ENCODE data around the gene KLHDC8B.

The KLHDC8B gene

DNA sequence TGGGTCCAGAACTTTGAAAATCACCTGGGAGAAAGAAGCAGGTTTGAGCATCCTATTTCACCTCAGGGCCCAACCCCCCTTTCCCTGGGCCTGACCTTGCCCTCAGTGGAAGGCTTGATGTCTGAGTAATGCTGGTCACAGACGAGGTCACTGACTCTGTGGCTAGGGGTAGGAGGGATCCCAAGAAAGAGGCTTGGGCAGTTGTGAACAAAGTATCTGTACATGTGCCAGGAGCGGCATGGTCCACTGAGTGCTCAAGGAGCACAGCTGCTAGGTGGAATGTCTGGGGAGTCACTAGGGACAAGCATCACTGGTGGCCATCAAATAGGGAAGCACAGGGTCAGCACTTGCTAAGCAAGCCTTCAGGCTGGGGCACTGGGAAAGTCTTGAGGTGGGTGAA is 12.6 kb upstream of the KLHDC8B start:
- no peak for DNase-seq (ENCODE audit: low spot score)

DNA sequence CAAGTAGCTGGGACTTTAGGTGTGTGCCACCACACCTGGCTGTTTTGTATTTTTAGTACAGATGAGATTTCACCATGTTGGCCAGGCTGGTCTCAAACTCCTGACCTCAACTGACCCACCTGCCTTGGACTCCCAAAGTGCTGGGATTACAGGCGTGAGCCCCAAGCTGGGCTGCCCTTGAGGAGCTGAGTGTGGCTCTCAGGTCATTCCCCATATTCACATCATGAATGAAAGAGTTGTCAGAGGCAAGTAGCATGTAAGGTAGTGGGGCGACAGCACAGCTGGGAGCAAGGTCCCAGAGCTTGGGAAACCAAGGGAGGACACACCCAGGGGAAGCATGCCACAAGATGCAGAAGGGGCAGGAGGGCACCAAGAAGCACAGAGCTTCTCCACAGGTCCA is 10.2 kb upstream of the KLHDC8B start:
- DNase-seq (ENCODE audit: low spot score) = no peak

DNA sequence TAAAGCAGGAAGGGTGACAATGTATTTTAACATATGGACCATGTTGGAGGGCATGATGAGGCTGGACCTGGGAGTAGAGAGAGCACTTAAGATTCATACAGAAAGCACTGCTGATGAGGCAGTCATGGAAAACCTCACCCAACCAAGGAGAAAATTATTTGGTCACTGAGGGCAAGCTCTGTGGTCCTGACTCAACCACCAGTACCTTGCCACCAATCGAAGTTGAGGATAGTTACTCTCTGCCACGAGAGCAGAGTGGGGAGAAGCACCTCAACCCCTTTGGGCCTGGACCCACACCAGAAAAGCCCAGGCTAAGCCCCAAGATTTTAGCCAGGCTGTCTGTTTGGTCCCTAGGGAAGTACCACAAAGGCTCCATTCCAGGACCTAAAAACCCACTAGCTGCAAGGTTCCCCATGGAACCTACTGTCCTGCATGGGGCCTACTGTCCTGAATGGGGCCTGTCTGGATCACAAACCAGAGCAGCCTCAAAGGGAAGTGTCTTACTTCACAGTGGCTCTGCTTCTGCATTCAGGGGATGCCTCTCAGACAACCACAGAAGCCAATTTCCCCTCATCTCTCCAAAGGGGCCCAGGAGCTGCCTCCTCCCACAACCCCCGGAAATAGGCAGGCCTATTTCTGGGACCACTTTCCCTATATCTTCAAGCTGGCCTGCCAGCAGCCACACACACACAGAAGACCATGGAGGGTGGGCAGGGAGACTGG is 9.4 kb upstream of the KLHDC8B start:
- no peak for DNase-seq (ENCODE audit: low spot score)

- no peak for DNase-seq (ENCODE audit: low spot score)
These were observed 8.5 kb upstream of the KLHDC8B start for GRCh38 chr3:49162751-49163419.

GRCh38 chr3:49163609-49164008 is 7.8 kb upstream of the KLHDC8B start:
- no peak for DNase-seq (ENCODE audit: low spot score)

- DNase-seq (ENCODE audit: low spot score) = no peak
These were observed 6.2 kb upstream of the KLHDC8B start for GRCh38 chr3:49164983-49165720.

DNA sequence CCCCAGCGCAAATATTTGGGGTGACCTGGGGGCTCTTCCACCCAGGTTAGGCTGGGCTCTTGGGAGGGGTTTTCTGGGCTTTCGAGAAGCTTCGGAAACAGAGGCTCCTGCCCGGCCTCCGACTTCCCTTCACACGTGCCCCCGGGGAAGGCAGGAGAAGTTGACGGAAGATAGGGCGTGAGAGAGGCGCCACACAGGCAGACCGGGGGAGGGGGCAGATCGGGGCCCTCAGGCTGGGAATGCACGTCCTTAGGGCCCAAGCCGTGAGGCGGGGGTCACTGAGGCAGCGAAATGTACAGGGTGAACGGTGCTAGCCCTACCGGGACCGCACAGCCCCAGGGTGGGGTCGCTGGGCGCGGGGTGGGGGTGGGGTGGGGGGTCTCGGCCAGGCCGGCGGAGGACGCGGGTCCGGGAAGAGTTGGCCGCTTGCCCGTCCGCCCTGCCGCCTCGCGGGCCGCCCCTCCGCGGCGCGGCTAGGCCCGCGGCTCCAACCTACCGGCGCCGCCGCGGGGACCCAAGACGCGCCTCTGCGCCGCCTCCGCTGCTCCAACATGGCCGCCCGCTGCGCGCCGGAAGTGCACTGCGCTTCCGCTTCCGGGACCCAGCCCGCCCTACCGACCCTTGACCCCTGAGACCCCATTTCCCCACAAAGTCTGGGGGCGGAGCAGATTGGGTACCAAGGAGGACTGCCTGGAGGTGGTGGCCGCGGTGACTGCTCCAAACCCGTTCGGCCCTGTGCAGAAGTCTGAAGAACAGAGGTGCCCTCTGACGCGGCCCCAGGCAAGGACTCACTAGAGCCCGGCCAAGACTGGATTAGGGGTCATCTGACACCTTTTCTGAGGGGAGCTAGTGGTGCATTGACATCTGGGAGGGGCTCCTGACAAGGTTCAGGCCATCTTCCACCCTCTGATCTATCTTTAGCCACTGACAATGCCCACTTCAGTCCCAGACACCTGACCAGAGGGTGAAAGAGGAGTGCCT is 5.3 kb upstream of the KLHDC8B start, which contains the start of gene CCDC71:
Gene CCDC71 (minus strand): TSS at position 561 of the 981 bp plus-strand sequence. CDS start 2,123 bp downstream, outside the sequence.
- DNase-seq (ENCODE audit: low spot score) = peak; percentile 57

- DNase-seq (ENCODE audit: low spot score) = no peak
These were observed 4.4 kb upstream of the KLHDC8B start for GRCh38 chr3:49166752-49167556.

- DNase-seq (ENCODE audit: low spot score) = no peak
These were observed 667 bp upstream of the KLHDC8B start for GRCh38 chr3:49170744-49171118.

GRCh38 chr3:49171775-49172500 is 540 bp downstream of the KLHDC8B start:
- DNase-seq (ENCODE audit: low spot score) = no peak

DNA sequence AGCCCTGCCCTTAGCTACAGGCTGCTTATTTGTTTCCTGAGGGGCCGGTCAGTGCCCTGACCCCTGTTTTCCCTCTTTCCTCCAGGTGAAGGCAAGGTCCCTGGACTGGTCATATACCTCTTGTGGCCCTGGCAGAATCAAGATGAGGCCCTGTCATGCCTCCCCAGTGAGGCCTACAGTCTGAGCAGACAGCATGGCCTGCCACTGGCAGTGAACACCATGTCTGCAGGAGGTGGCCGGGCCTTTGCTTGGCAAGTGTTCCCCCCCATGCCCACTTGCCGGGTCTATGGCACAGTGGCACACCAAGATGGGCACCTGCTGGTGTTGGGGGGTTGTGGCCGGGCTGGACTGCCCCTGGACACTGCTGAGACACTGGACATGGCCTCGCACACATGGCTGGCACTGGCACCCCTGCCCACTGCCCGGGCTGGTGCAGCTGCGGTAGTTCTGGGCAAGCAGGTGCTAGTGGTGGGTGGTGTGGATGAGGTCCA is 1.2 kb downstream of the KLHDC8B start:
- DNase-seq (ENCODE audit: low spot score) = no peak

DNA sequence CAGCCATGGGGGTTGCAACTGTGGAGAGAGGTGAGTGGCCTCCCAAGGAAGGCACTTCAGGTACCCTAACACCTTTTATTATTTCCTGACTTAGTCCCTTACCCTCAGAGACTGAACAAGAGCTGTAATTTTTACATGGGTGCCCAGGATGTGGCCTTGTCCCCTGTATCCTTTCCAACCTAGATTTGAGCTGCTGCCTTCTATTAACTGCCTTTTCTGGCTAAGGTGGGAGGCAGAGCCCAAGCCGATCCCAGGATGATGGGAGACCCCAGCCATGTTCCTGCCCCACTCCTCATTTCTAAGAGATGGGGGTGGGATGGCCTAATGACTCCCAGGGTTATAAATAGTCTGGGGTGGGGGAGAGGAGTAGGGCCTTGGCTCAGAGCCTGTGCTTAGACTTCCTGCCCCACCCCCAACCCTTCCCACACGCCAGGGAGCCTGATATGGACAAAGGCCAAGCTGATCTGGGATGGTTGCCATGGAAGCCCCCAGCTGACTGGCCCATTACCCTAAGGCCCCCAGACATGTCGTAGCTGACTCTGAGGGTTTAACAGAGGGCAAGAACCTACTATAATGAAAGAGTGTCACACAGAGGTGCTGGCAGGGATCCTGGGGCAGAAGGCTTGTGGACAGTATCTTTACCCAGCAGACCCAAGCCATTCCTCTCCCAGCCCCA is 1.9 kb downstream of the KLHDC8B start:
- no peak for DNase-seq (ENCODE audit: low spot score)

GRCh38 chr3:49173792-49174170 is 2.4 kb downstream of the KLHDC8B start:
- no peak for DNase-seq (ENCODE audit: low spot score)

DNA sequence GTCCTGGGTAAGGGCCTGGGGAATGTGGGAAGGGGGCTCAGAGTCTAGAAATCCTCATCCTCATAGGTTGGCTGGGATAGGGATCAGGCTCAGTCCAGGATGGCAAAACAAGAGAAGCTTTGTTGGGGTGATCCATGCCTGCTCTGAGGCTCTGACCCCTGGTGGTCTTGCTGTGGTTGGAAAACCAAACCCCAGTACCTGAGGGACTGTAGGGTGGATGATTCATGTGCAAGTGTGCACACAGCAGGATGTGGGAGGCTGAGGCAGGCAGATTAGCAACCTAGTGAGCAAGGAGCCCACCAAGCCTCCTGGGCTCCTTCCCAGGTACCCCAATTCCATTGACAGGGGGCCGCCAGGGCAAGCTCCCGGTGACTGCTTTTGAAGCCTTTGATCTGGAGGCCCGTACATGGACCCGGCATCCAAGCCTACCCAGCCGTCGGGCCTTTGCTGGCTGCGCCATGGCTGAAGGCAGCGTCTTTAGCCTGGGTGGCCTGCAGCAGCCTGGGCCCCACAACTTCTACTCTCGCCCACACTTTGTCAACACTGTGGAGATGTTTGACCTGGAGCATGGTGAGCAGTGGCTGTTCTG is 3.1 kb downstream of the KLHDC8B start:
- DNase-seq (ENCODE audit: low spot score) = no peak

GRCh38 chr3:49175530-49175929 is 4.1 kb downstream of the KLHDC8B start:
- no peak for DNase-seq (ENCODE audit: low spot score)

DNA sequence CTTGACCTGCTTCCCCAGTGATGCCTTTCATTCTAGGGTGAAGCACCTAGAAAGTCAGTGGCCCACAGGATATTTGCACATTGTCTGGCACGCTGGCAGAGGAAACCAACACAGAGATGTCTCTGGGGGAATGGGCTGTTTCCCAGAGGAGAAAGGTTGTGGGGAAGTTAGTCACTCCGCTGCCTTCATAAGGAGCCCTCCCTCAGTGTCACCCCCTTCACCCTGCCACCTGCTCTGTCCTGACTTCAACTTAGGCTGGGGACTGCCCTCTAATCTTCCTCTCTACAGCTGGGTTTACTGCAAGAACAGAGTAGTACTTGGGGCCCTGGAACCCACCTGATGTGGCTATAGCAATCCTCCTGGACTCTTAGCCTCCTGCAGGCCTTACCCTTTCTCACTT is 5.7 kb downstream of the KLHDC8B start:
- no peak for DNase-seq (ENCODE audit: low spot score)

- no peak for DNase-seq (ENCODE audit: low spot score)
These were observed 8.7 kb downstream of the KLHDC8B start for GRCh38 chr3:49180116-49180515.

DNA sequence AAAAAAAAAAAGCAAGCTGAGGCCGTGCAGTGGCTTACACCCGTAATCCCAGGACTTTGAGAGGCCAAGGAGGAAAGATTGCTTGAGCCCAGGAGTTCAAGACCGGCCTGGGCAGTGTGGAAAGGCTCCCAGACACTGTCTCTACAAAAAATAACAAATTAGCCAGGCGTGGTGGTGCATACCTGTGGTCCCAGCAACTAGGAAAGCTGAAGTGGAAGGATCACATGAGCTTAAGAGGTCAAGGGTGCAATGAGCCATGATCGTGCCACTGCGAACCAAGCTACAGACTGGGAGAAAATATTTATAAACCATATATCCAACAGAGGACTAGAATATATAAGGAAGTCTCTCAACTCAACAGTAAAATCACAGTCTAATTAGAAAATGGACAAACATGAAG is 10.0 kb downstream of the KLHDC8B start:
- DNase-seq (ENCODE audit: low spot score) = no peak

- no peak for DNase-seq (ENCODE audit: low spot score)
These were observed 11.3 kb downstream of the KLHDC8B start for GRCh38 chr3:49182682-49183081.

Data from cerebellar cortex (tissue), 1 donor.